Measurements from ENCODE around the gene PRR22. TPM values are rescaled to one million over a fixed set of nuclear protein-coding genes. Genes with fewer than 3 reads are reported as not detected.

The PRR22 gene
- total RNA-seq, 1 experiment from 2014 or later, result 0.48 TPM

- no peak for DNase-seq (ENCODE audit: low read depth)
These were observed 29.7 kb upstream of the PRR22 start for GRCh38 chr19:5814123-5814851.

- no peak for DNase-seq (ENCODE audit: low read depth)
These were observed 26.6 kb upstream of the PRR22 start for GRCh38 chr19:5811117-5811516.

- DNase-seq (ENCODE audit: low read depth), result no peak
These were observed 24.9 kb upstream of the PRR22 start for GRCh38 chr19:5809469-5809868.

- no peak for DNase-seq (ENCODE audit: low read depth)
These were observed 24.5 kb upstream of the PRR22 start for GRCh38 chr19:5809053-5809452.

- DNase-seq (ENCODE audit: low read depth), result no peak
These were observed 23.7 kb upstream of the PRR22 start for GRCh38 chr19:5808120-5808816.

- no peak for DNase-seq (ENCODE audit: low read depth)
These were observed 22.4 kb upstream of the PRR22 start for GRCh38 chr19:5806905-5807304.

GRCh38 chr19:5806133-5806489 is 21.6 kb upstream of the PRR22 start:
- no peak for DNase-seq (ENCODE audit: low read depth)

- DNase-seq (ENCODE audit: low read depth), result peak; percentile 37
These were observed 21.1 kb upstream of the PRR22 start for GRCh38 chr19:5805462-5806132.

GRCh38 chr19:5804516-5805461 is 20.2 kb upstream of the PRR22 start, which contains the start of gene NRTN:
TSS of gene NRTN (plus strand) at chr19:5805067. CDS start at chr19:5824166, 19,099 bp downstream.
- no peak for DNase-seq (ENCODE audit: low read depth)

- DNase-seq (ENCODE audit: low read depth), result peak; percentile 76
These were observed 19.4 kb upstream of the PRR22 start for GRCh38 chr19:5803752-5804515.

GRCh38 chr19:5803441-5803751 is 18.9 kb upstream of the PRR22 start:
- DNase-seq (ENCODE audit: low read depth), result no peak

GRCh38 chr19:5801796-5802619 is 17.5 kb upstream of the PRR22 start:
- DNase-seq (ENCODE audit: low read depth), result peak; percentile 53

- no peak for DNase-seq (ENCODE audit: low read depth)
These were observed 16.1 kb upstream of the PRR22 start for GRCh38 chr19:5800361-5801270.

- no peak for DNase-seq (ENCODE audit: low read depth)
These were observed 15.0 kb upstream of the PRR22 start for GRCh38 chr19:5799247-5800241.

GRCh38 chr19:5798244-5798643 is 13.7 kb upstream of the PRR22 start:
- no peak for DNase-seq (ENCODE audit: low read depth)

- no peak for DNase-seq (ENCODE audit: low read depth)
These were observed 10.9 kb upstream of the PRR22 start for GRCh38 chr19:5795382-5795919.

- no peak for DNase-seq (ENCODE audit: low read depth)
These were observed 8.6 kb upstream of the PRR22 start for GRCh38 chr19:5793188-5793587.

- DNase-seq (ENCODE audit: low read depth), result no peak
These were observed 7.7 kb upstream of the PRR22 start for GRCh38 chr19:5792224-5792623.

Measured in RPMI7951 (cell line).